Renal cortex interstitium (tissue), 11 donors: ENCODE data around the gene BAHCC1. TPM values are rescaled to one million over a fixed set of nuclear protein-coding genes. Genes with fewer than 3 reads are reported as not detected.

ENCODE experiments used
- DNase-seq, 11 donors: peaks; one replicate each; pipeline ENCODE4 v3.0.0-alpha.2; 2013; ENCODE audit warnings: low read depth in 9 of 11, low spot score in 4 of 11; ENCODE audit errors: extremely low read depth in 1 of 11
- polyA plus RNA-seq, 3 donors: library from polyadenylated mRNA; unstranded; fragments of 120-200 nt; gene quantifications; one replicate each; pipeline ENCODE4 v1.2.1, GENCODE V29; 2013; ENCODE audit not compliant: insufficient read length in 3 of 3

The BAHCC1 gene
- polyA plus RNA-seq, 3 donors = 15.9 to 29.7 (median 29.3) TPM

DNA sequence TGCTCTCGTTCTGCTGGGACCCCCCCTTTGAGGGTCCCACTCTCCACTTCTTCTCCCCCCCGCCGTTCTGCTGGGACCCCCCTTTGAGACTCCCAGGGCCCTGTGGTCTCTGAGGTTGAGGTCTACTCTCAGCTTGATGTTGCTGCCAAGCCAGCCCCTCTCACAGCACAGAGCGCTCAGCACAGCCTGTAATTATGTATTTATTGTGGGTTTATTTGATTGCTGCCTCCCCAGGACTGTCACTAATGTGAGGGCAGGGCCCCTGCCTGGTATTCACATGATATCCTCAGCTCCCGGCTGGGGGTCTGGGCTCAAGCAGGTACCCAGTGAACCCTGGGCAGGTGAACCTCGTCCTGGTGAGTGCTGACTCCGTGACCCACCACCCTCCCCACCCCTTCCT lies 81.9 kb downstream of the BAHCC1 start:
- no peak for DNase-seq

GRCh38 chr17:81478119-81478518 lies 82.9 kb downstream of the BAHCC1 start:
- no peak for DNase-seq

- no peak for DNase-seq
These were observed 84.2 kb downstream of the BAHCC1 start for GRCh38 chr17:81479175-81480071.

GRCh38 chr17:81480140-81481072 lies 85.1 kb downstream of the BAHCC1 start:
- DNase-seq = no peak

DNA sequence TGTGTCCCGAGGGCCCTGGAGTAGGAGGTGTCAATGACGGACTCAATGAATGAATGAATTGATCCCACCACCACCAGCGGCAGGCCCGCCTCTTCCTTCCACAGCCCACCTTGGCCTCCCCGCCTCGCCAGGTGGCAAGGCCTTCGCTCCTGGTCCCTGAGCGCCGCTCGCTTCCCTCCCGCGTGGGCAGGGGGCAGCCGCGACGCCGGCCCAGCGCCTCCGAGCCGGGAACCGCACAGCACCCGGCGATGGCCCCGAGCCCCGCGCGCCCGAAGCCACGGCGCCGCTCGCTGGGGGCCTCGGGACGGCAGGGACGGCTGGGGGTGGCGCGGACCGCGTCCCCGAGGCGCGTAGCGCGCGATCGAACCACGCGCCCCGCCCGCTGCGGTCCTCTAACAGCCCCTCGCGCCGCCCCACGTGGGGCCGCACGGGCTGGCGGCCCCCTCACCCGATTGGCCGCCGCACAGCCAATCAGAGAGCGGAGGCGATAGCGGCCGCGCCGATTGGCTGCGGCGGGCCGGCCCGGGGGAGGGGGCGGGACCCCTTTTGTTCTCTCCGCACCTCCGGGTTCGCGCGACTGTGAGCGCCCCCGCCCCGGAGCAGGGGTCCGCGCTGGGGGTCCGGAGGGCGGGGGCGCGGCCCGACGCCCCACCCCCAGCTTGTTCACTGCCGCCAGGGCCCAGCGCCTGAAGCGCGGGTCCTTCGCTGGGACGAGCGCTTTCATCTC lies 86.0 kb downstream of the BAHCC1 start:
- DNase-seq = peak in 9 of 11 donors; percentile 63 to 83 (median 79)

DNA sequence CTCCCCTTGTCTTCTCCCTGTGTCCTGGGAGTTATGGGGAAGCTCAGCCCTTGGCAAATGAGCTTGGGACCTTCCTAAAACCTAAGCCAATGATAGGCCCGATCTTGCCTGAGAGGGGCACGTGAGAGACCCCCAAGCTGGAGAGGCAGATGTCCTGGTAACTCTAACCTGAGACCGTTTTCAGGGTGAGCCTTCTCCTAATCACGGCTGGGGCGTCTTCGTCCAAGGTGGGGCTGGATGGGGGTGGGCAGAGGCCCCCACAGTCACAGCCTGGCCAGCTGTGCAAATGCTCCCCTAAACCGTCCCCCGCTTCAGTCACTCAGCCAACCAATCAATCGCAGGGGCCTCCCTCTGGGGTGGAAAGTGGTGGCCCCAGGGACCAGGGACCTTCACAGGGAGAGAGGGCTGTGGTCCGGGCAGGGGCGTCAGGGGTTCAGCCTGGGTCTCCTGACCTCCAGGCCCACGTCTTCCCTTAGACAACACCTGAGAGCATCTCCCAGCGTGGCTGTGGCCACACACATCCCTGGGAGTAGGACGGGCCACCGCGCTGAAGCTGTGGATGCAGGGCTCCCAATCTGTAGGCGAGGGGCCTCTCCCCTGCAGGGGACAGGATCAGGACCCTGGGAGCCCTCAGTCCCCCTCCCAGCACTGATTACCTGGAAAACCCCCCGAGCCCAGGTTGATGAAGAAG lies 86.7 kb downstream of the BAHCC1 start:
- no peak for DNase-seq

GRCh38 chr17:81482673-81483072 lies 87.4 kb downstream of the BAHCC1 start:
- DNase-seq = no peak

DNA sequence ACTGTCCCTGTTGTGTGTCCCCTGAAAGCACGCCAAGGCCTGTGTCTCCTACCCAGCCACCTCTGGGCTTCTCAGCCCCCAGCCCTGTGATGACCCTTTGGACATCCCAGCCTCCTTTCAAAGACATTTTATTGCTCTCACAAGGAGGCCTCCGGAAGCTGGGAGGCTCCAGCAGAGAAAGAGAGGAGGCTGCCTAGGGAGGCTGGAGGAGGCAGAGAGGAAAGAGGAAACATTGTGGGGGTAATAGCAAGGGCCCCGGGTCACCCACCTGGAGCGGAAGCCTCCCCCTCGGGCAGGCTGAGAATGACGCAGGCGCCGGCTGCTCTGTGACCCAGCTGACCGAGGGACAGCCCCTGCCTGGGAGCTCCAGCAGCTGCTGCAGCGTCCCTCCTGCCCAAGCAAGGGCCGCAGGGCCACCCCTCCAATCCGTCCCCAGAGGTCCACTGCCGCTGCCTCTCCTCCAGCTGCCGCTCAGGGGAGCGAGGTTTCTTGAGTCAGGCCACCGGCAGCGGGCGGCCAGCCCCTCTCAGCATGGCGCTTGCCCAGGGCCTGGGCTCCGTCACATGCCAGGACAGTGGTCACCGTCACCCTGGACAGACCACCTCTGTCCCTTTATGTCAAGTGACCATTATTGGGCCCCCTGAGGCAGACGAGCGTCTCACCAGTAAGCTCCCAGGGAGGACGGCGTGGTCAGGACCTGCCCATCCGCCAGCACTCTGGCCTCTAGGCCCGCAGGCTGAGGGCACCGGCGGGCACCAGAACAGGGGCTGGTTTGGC lies 88.0 kb downstream of the BAHCC1 start:
- DNase-seq = peak in 1 of 11 donors; percentile 51

DNA sequence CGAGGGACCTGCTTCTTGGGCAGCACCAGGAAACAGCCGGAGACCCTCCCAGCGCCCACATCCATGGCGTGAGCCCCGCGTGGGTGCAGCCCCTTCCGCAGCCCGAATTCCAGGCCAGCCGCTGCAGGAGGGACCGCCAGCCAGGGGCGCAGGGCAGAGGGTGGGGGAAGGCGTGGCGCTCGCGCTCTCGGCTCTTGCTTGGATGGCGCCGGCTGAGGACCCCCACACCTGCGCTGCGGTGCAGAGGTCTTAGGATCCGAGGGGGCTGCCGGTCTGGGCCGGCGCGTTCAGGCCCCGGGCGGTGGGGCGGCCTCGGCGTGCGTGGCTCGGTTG lies 88.6 kb downstream of the BAHCC1 start:
- no peak for DNase-seq

GRCh38 chr17:81484195-81484979 lies 89.1 kb downstream of the BAHCC1 start:
- DNase-seq = peak in 8 of 11 donors; percentile 64 to 82 (median 79)

DNA sequence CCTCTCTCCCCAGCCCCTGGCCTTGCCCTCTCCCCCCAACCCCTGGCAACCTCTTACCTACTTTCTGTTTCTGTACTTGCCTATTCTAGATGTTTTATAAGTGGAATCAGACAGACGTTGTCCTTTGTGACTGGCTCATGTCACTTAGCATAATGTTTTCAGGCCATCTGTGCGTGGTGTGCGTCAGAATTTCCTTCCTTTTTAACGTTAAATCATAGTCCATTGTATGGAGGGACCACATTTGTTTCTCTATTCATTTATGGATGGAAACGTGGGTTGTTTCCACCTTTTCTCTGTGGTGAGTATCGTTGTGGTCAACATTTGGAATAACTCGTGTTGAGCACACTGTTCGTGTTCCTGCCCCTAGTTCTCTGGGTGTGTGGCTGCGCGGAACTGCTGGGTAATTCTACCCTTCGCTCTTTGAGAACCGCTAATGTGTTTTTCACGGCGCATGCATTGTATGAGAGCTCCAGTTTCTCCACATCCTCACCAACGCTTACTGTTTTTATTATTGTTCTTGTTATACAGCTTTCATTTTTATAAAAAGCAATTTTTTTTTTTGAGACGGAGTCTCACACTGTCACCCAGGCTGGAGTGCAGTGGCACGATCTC lies 91.0 kb downstream of the BAHCC1 start:
- DNase-seq = no peak

- no peak for DNase-seq
These were observed 91.8 kb downstream of the BAHCC1 start for GRCh38 chr17:81487089-81487486.

GRCh38 chr17:81487487-81488275 lies 92.4 kb downstream of the BAHCC1 start:
- DNase-seq = peak in 6 of 11 donors; percentile 68 to 80 (median 73)

DNA sequence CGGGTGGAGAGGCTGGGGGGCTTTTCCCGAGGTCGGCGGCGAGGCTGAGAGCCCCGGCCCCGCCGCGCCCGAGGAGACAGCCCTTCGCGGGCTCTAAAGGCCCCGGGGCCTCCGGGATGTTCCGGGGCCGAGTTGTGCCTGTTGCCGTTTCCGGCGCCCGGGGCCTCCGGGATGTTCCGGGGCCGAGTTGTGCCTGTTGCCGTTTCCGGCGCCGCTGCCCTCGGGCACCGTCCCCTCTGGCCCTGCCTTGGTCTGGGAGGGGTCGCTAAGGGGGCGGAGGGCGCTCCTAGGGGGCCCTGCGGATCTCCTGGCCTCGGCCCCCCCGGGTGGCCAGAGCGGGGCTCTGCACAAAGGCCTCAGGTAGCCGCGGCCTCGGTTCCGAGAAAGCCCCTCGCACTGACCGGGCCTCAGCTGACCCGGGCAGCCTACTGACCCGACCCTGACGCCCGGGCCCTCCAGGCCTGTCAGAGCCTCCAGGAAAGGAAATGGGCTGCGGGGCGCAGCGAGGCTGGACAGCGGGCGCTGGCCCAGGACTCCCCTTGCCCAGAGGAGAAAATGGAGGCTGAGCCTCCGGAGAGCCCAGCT lies 93.1 kb downstream of the BAHCC1 start:
- no peak for DNase-seq

GRCh38 chr17:81489012-81489997 lies 94.0 kb downstream of the BAHCC1 start:
- DNase-seq = no peak
